Stimulated activated CD4-positive, alpha-beta T cell treated with anti-CD3 and anti-CD28 coated beads, TNF-alpha, amount 100 ng/mL, for 24 hours (primary cell): Measurements from ENCODE around the gene PDE8A.
A peak's percentile ranks its signal among the peaks of the same experiment; 100 is the strongest.

ENCODE experiments used
- DNase-seq, 3 experiments: peaks; one replicate each; pipeline ENCODE4 v3.0.0-alpha.2; 2020; ENCODE audit warnings: low read depth in 3 of 3

Gene PDE8A

GRCh38 chr15:84981711-84982300 is at the start of gene PDE8A:
TSS of gene PDE8A (plus strand) at chr15:84981856. CDS start at chr15:84982163, 307 bp downstream.
- peak; percentile 6 to 18 (median 9) for DNase-seq

DNA sequence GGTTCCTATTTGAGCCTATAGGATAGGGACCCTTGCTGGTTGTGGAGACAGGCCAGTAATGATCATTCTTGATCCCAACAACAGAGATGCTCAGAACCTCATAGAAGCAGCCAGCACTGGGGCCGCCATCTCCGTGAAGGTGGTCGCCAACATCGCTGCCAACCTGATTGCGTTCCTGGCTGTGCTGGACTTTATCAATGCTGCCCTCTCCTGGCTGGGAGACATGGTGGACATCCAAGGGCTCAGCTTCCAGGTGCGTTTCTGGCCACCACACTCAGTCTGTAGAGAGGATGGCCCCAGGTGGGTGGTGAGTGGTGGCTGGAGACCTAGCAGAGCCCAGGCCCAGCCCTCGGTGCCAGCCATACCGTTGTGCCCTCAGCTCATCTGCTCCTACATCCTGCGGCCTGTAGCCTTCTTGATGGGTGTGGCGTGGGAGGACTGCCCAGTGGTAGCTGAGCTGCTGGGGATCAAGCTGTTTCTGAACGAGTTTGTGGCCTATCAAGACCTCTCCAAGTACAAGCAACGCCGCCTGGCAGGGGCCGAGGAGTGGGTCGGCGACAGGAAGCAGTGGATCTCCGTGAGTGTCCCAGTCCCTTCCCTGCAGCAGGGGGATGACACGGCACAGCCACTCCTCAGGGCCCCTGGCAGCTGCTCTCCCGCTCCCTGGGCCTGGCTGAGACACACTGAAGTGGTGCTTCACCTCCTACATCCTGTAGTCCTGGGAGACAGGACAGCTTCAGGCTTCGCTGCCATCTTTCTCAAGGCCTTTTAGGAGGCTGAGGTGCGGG is 46.5 kb upstream of the PDE8A start:
- no peak for DNase-seq

DNA sequence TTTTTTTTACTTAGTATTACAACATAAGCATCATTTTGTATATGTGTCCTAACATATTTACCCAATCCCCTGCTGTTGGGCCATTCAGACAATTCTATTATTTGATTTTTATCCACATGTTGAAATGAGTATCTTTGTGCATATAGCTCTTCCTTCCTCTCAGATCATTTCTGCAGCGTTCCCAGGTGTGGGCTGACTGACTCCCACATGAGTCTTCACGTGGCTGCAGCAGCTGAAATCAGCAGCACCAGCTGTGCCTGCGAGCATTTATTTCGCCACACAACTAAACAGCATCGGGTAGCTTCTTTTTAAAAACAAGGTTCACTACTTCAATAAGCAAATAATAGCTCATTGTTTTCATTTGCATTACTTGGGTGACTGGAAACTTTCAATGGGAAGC is 44.5 kb upstream of the PDE8A start:
- DNase-seq = no peak

DNA sequence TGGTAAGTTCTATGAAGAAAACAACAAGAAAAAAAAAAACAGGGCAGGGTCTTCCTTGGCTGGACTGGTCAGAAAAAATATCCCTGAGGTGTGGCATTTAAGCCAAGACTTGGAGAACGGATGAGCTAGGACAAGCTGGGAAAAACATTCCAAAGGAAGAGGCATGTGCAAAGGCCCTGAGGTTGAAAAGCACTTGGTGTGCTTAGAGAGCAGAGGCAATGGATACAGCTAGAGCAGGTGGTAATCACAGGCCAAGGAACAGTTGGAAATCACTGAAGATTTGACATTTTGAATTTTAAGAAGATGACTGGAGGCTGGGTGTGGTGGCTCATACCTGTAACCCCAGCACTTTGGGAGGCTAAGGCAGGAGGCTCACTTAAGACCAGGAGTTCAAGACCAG is 42.9 kb upstream of the PDE8A start:
- DNase-seq = no peak

- DNase-seq = no peak
Observed at GRCh38 chr15:84940399-84940798, 41.3 kb upstream of the PDE8A start.

DNA sequence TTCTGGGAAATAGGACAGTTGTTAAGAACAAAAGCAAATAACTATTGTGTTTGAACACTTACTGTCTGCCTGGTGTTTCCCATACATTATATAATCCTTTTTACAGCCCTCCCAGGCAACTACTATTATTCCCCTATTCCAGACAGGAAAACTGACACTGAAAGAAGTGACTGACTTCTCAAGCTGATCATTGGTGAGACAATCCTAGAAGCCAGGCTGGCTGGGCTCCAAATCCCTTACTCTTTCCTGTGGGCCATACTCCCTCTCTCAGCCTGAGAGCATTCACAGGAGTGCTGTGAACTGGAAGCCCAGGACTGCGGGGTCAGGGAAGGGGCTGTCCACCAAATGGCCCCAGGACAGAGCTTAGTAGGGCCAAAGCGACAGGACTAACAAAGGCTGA is 39.2 kb upstream of the PDE8A start:
- no peak for DNase-seq

- DNase-seq = no peak
Observed at GRCh38 chr15:84944311-84944710, 37.3 kb upstream of the PDE8A start.

- DNase-seq = no peak
Observed at GRCh38 chr15:84944861-84945260, 36.8 kb upstream of the PDE8A start.

DNA sequence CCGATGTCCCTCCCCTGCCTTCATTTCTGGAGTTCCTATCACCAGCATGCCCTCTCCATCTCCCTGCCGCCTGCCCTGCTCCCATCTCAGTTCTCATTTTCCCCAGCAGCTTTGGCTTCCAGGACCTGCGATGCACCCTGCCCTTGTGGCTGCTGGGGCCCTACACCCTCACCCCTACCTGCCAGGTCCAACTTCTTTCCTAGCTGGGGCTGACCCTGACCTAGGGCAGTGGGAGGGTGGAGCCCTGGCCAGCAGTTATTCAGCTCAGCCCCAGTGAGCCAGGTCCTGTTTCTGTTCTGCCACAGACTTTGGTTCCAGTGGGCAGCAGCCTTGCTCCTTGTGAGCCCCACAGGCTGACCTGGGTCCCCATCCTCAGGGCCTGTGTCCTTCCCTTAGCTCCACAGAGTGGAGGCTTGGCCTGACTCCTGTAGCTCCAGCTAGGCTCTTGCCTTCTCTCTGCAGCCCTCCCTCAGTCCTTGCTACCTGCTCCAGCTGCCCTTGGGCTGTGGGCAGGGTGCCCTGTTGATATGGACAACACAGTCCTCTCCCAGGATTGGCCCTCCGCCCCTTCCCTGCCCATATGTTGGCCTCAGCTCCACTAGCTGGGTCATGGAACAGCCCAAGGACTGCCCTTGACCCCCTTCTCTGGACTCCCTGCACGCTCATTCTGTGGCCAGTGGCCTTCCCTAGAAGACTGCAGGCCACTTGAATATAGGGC is 34.7 kb upstream of the PDE8A start:
- DNase-seq = no peak

DNA sequence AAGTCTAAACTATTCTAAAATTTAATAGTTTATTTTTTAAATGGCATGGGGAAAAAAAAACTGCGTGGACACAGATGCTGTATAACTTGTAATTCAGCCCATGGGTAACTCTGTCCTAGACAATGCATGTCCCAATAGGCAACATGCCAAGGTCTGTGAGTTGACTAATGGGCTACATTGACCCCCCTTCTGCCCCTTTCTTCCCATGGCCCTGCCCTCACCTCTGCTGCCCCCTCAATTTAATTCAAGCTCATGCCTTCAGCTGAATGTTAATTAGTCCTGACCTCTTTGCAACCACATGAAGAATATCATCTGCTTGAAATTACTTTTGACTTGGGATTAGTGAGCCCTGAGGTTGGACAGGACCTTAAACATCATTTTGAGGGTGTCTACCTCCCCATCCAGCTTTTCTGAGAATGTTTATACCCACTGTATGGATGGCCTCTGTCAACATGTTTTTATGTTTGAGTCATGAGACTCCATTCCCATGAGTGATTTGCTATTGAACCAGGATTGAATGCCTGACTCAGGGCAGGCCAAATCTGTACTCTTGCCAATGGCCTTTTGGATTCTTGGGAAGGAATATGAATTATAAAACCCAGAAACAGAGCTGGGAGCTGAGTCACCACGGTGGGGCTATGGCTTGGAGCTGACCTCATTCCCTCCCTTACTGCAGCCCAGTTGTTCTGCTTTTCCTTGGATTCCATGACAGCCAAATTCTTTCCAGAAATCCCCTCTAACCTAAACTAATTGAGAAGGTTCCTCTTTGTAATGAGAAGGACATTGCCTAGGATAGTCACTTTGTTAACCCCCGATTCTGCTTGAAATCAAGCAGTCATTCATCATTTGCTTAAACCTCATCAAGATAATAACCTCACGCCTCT is 33.5 kb upstream of the PDE8A start:
- no peak for DNase-seq

GRCh38 chr15:84949043-84949442 is 32.6 kb upstream of the PDE8A start:
- DNase-seq = no peak

GRCh38 chr15:84949845-84950569 is 31.6 kb upstream of the PDE8A start:
- no peak for DNase-seq

DNA sequence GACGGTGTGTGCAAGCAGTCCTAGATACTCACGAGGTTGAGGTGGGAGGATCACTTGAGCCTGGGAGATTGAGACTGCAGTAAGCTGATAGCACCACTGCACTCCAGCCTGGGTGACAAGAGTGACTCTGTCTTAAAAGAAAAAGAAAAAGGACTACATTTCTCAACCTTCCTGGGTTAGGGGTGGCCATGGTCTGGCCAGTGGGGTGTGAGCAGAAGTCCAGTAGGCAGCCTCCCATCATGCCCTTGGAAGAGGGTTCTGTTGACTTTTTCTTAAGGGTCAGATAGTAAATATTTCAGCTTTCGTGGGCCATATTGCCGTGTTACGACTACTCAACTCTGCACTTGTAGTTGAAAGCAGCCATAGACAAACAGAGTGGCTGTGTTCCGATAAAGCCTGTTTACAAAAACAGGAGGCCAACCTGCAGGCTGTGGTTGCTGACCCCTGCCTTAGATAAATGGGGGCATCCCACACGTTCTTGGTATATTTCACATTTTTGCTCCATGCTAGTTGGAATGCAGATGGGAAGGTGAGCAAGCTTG is 31.0 kb upstream of the PDE8A start:
- DNase-seq = no peak

DNA sequence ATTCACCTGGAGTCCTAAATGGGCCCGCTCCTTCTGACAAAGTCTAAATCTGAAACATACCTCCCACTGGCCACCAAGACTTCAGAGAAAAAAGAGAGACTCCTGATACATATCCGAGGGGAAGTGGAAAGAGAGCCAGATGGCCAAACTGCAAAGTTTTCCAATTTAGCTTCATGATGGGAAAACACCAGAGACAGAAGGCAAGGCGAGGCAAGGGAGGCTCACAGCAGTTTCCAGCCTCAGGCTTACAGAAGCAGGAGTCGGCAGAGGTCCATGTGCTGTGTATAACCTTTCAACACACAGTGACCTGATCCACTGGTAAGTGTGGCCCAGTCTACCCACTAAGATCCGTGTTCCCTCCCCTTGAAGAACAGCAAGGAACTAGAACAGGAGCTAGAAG is 29.9 kb upstream of the PDE8A start:
- no peak for DNase-seq

- no peak for DNase-seq
Observed at GRCh38 chr15:84953136-84953535, 28.5 kb upstream of the PDE8A start.

DNA sequence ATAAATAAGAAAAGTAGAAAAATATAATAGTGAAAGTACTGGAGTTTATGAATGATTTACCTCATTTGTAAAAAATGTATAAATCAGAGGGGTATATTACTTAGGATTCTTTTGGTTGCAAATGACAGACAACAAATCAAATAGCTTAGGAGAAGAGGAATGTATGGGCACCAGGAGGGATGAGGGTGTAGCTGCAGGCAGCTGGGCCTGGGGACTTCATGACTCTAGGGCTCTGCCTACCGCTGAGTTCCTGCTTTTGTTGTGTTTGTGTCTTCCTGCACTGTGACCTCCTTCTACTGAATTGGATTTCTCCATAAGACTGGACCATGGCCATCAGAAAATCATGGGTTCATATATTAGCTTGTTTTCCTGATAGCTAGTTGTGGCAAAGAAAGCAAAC is 27.9 kb upstream of the PDE8A start:
- DNase-seq = no peak

DNA sequence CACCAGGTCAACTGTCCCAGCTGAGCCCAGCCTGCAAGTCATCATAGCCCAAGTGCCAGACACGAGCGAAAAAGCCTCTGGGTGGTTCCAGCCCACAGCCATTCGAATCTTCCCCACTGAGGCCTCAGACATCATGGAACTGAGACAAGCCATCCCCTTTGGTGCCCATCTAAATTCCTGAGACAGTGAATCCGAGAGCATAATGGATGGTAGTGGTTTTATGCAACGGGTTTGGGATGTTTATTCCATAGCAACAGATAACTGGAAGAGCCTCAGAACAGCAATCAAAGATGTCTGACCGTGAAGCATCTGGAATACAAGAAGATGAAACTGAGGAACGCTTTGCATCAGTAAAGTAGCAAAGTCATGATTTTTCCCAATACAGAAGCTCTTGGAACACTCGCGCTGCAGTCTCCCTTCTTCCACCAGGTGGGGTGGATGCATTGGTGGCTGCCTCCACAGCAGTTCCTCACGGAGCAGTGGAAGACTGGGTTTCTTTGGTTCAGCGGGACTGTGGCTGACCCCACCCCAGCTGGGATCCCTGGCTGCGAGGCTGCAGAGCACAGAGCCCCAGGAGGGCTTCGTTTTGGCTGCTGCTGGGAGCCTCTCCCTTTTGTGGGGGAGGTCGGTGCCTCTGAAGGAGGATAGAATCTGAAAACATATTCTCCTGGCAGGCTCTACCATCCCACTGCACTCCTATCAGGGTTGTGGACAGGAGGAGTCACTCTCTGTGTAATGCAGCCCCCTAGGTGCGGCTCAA is 26.4 kb upstream of the PDE8A start:
- DNase-seq = peak in 2 of 3 experiments; percentile 16 to 31

DNA sequence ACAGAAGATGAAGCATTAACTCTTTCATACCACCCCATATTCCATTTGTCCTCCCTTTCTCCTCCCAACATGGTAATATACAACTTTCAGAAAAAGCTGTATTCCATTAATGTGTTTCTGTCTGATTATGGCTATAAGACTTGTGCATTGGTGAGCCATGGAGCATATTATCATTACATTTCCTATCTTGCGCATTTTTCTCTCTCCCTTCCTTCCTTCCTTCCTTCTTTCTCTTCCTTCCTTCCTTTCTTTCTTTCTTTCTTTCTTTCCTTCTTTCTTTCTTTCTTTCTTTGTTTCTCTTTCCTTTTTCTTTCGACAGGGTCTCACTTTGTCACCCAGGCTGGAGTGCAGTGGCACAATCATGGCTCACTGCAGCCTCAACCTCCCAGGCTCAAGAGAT is 25.5 kb upstream of the PDE8A start:
- DNase-seq = no peak

- no peak for DNase-seq
Observed at GRCh38 chr15:84960391-84961113, 21.1 kb upstream of the PDE8A start.

- DNase-seq = no peak
Observed at GRCh38 chr15:84961114-84961452, 20.6 kb upstream of the PDE8A start.
